Prostate gland (tissue), 2 donors: ENCODE measurements around the gene ADCY7.

Experiments
- POLR2A ChIP-seq: fragments of 450-650 bp; IDR thresholded peaks from one replicate; pipeline ENCODE4 v1.6.1; 2016; ENCODE audit warnings: antibody characterized with exemption, mild to moderate bottlenecking
- POLR2AphosphoS5 ChIP-seq: sonication (generic); formaldehyde crosslinking; IDR thresholded peaks from one replicate; pipeline ENCODE4 v1.6.1; 2017; ENCODE audit warnings: antibody characterized with exemption
- TF ChIP-seq, protein P1 (sequence below), 4 experiments: fragments of 200-600 bp in 2 of 4; fragments of 450-650 bp in 2 of 4; sonication (generic) in 2 of 4; IDR thresholded peaks; 1 replicate in 3 of 4; 2 replicates in 1 of 4; pipeline ENCODE4 v1.5.1; 2016 to 2019; ENCODE audit warnings: antibody characterized with exemption in 4 of 4, mild to moderate bottlenecking in 2 of 4, moderate library complexity in 2 of 4

DNA sequence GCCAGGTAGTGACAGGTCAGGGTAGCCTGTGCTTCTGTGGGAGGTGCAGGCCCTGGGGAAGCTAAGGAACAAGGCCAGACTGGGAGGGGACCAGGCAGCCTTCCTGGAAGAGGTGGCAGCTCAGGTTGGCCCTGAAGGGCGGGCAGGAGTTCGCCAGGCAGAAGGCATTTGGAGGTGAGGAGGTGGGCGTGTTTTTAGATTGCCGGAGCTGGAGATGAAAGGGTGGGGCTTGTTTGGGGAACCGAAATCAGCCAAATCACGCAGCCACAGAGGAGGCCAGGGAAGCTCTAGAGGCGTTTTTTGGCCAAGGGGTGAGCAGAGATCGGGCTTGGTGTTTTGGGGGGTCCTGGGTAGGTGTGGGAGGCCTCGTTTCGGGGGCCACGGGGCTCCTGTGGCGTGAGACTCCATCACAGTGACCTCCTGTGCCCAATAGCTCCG, 7.6 kb downstream of the ADCY7 start:
- no peak for TF ChIP-seq POLR2AphosphoS5
- TF ChIP-seq, protein P1, sequence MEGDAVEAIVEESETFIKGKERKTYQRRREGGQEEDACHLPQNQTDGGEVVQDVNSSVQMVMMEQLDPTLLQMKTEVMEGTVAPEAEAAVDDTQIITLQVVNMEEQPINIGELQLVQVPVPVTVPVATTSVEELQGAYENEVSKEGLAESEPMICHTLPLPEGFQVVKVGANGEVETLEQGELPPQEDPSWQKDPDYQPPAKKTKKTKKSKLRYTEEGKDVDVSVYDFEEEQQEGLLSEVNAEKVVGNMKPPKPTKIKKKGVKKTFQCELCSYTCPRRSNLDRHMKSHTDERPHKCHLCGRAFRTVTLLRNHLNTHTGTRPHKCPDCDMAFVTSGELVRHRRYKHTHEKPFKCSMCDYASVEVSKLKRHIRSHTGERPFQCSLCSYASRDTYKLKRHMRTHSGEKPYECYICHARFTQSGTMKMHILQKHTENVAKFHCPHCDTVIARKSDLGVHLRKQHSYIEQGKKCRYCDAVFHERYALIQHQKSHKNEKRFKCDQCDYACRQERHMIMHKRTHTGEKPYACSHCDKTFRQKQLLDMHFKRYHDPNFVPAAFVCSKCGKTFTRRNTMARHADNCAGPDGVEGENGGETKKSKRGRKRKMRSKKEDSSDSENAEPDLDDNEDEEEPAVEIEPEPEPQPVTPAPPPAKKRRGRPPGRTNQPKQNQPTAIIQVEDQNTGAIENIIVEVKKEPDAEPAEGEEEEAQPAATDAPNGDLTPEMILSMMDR (IDR thresholded peaks at IDR 0.05) = no peak
- no peak for TF ChIP-seq POLR2A
